Forelimb muscle (tissue), 1 donor: ENCODE data around the gene HEG1. TPM values are rescaled to one million over a fixed set of nuclear protein-coding genes. Genes with fewer than 3 reads are reported as not detected.

Experiments
- DNase-seq: peaks from one replicate; pipeline ENCODE4 v3.0.0-alpha.2; 2013; ENCODE audit warnings: low read depth
- polyA plus RNA-seq: library from polyadenylated mRNA; unstranded; fragments of 120-200 nt; gene quantifications from one replicate; pipeline ENCODE4 v1.2.1, GENCODE V29; 2013; ENCODE audit not compliant: insufficient read length

The HEG1 gene
- polyA plus RNA-seq, 1 donor: 27.5 TPM

DNA sequence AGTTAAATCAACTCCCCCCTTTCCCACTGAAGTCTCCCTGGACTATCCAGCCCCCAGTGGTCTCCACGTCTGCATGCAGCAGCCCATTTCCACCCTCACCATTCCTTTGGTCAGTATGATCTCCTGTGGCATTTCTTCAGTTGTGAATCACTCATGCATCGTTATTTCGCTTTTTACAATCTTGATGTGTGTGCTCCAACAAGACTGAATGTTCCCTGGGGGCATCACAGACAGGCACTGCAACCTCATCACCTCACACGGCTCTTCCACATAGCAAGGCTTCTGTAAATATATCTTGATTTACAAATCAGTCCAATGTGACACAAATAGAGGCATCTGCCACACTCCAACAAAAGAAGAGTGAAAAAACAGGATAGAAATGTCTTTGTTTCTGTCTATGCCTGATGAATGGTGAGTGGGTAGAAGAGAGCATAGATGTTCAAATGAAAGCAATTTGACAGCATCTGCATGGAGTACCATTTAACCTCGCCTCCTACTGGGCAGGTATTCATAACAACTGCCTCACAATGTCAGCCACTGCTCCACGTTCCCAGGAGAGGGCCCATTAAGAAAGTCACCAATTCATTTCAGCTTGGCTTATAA is 5.2 kb downstream of the HEG1 start:
- DNase-seq: no peak

DNA sequence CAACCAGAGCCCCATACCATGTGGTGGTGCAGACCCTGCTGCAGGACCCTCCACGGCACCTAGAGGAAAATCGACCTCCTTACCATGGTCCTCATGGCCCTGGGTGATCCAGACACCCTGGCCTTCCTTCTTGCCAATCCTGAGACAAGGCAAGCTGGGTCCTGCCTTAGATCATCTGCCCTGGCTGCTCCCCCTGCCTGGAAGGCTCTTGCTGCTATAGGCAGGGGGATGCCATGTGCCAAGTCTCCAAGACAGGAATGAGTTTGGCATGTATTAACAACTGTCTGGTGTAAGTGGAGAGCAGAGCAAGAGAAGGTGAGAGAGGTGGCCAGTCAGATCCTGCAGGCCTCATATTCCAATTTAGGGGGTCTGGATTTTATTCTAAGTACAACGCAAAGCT is 7.5 kb downstream of the HEG1 start:
- no peak for DNase-seq

DNA sequence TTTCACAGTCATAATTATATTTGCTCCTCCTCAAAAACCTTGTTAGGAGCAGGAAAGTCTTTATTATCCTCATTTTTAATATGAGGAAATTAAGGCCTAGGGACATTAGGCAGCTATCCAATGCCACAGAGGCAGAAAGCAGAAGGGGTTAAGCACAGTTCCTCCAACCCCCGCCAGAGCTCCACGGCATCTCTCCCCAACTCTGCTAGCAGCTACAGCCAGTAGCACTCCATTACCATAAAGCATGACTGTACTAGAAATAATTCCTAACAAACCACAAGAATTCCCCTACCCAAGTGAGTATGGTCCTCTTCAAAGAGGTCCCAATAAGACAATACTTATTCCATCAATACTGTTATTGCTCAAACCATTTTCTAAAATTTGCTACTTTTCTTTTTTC is 9.8 kb downstream of the HEG1 start:
- no peak for DNase-seq

DNA sequence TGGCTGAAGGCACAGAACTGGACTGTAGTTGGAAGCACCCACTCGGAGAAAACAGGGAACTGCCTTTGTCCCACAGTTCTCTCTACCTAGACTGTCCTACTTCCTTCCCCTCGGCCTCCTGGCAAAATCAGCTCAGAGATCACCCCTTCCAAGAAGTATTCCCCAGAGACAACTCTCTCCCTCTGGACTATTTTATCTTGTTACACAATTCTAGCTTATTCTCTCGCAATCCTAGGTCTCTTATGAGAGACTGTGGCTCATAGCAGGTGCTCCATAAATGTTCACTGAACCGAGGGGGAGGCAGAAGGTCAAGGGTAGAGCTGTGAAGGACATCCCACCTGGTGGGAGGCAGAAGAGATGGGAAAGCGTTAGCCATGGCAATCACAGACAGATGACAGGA is 10.6 kb downstream of the HEG1 start:
- DNase-seq: no peak

DNA sequence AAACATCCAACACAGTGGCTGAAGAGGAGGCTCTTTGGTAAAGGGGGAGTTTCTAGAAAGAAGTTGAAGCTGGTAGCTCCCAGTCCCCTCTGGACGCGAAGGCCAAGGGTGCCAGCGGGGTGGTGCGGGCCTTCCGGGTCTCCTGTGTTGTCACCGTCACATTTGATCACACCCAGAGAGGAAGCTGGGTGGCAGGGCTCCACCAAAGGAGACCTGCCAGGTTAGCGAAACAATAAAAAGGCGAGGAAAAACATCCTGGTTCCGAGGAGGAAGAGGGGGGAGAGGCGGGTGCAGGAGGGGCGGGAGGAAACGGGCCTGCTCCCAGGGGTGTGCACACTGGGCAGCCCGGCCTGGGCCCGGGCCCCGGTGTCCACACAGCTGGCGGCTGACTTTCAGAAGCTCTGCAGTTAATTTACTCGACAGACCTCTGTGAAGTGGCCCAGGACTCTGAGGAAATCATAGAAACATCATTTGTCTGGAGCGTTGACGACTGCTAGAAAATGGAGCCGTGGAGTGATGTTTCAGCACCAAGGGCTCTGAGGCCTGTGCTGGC is 12.1 kb downstream of the HEG1 start:
- no peak for DNase-seq

DNA sequence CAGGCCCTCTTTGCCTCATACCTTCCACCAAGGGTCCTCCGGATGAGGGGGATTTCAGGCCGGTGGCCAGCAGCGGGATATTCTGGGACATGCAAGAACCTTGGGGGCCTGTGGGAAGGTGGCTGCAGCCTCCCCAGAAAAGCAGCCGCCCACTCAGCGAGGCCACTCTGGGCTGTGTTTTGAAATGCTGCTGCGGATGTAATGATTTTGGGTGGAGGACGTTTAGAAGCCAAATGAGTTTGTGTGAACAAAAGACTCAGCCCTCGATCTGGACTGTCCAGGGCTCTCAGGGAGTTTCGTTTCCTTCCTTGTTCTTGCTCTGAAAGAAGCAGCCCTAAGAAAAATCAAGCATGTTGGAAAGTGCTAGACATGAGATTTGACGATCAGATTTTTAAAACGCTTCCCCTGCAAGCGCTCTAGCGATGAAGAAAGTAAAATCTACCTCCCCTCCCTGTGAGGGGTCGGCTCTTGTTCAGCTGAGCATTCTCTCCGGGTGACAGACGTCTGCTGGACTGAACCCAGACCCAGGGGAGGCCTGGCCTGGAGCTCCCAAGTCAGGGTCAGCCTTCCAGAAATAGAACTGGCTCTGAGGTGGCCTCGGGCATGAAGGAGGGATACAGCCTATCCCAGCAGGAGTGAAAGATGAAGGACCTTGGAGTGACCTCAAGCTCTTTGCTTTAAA is 12.9 kb downstream of the HEG1 start:
- DNase-seq: no peak

DNA sequence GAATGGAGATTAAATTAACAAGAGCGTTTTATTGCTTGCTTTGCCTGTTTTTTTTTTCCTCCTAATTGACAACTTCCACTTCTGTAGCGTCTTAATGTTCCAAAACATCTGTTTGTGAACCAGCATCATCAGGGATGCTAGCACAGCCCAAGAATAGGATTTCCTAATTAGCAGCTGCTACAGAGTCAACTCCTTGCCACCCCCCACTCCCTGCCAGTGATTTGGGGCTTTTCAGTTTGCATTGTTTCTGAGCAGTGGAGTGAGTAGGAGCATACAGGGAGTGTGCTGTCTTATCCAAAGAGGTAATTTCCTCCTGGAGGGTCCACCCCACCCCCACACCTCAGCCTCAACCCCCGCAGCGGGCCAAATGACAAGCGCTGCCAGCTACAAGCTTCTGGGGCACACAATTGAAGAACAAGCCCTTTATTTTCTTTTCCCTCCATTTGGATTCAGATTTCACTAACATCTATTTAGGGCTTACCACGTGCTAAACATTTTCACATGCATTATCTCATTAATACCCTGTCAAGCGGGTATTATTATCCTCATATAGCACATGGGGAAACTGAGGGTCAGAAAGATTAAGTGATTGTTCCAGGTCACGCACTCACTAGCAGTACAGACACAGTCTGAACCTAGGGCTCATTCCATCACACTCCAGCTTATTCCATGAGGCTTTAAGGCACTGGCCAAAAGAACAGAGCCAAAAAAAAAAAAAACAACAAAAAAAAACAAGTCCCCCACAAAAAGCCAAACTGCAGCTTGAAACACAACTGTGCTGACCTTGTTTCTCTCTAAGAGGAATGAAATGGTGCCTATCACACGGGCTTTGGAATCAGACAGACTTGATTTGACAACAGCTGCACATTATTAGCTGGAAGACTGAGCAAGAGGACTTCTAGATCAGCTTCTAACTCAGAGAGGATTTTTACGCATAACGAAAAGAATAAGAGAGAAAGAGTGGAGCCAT is 16.4 kb downstream of the HEG1 start:
- no peak for DNase-seq

DNA sequence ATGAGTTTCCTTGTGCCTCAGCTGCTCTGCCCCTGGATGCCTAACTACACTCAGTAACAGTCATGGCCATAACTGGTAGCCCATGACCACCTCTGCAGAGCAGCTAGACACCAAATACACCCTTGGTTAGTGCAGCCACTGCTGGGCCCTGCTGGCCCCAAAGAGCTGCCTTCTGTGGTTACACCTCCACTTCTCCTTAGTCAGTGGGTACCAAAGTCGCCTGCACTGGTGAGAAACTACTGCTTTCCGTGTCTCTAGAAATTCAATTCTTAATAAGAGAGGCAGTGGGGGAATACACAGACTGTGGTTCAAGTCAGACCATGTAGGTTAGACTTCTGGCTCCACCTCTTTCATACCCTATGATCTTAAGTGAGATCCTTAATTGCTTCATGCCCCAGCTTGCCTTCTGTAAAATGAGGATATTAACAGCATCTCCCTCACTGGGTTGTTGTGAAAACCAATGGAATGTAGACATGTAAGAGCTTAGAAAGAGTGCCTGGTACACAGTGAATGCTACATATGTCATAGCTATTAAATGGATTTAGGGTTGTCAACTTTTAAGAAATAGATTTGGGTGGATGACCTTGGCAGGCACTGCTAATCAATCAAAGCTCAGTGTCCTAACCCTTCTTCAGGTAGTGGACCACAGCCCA is 18.2 kb downstream of the HEG1 start:
- no peak for DNase-seq

DNA sequence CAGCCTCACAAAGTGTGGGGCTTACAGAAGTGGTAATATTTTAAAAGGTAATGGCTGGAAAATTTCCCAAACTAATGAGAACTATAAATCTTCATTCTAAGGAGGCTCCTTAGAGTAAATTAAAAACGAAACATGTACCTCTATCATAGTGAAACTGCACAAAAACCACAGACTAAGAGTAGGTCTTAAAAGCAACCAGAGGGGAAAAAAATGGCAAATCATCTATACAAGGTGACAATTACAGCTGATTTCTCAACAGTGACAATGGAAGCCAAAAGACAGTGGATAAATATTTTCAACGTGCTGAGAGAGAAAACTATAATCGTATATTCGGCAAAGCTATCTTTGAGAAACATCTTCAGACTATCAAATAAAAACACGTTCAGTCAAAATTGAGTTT is 20.6 kb downstream of the HEG1 start:
- DNase-seq: no peak

DNA sequence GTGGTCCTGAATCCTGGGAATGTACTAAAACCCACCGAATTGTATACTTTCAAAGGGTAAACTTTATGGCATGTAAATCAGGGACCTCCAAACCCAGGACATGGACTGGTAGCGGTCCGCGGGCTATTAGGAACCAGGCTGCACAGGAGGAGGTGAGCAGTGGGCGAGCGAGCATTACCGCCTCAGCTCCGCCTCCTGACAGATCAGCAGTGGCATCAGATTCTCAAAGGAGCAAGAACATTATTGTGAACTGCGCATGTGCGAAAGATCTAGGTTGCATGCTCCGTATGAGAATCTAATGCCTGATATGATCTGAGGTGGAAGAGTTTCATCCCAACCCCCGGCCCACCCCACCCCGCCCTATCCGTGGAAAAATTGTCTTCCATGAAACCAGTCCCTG is 22.2 kb downstream of the HEG1 start:
- DNase-seq: no peak

DNA sequence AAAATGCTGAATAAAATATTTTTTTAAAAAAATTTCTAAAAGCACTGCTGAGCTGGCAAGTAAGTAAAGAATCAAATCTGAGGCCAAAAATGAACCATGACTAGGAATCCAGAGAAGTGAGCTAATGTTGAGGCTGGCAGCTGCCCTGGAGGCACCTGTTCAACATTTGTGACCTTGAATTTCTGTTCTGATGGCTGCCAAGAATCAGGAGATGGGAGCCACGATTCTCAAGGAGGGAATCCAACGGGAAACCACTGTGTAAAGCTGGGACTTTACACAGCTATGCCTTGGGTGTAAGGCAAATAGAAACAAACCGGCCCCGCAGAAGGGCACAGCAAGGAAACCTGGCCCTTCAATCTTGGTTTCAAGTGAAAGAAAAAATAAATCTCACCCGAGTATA is 22.7 kb downstream of the HEG1 start:
- DNase-seq: no peak

DNA sequence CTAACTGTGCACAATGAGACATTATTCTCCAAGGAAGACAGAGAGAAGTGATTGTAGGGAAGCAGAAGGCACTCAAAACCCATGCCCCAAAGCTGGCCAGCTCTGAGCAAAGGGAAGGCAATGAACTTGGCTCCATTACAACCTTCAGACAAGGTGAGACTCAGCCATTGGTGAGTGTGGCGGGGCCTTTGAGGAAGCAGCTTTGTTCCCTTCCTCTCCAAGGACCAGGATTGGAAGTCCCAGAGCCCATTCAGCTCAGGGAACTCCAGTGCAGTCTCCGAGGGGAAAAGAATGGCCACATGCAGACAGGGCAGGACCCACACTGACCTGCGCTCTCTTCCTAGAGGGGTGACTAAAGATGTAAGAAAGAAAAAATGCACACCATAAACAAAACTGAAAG is 23.1 kb downstream of the HEG1 start:
- DNase-seq: no peak

DNA sequence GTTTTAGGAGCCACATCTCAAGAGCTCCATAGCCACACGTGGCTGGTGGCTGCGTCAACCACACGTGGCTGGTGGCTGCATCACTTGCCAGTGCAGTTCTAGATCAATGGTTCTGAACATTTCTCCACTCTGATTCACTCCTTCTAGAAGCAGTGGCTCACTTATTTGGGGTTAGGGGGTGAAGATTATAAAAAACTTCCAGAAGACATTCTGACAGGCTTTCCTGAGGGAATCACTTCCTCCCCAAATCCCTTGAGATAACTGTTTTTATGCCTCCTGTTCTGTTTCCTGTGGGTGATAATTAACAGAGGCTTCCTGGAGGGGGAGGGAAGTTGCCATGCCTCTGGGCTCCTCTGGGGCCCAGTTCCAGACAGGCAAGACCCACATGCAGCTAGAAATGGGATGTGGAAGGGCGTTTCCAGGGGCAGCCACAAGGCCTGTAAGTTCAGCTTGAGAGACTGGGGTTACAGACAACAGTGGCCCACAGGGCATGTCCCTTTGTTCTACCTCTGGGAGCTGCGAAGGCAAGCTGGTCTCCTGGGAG is 23.6 kb downstream of the HEG1 start:
- DNase-seq: no peak

DNA sequence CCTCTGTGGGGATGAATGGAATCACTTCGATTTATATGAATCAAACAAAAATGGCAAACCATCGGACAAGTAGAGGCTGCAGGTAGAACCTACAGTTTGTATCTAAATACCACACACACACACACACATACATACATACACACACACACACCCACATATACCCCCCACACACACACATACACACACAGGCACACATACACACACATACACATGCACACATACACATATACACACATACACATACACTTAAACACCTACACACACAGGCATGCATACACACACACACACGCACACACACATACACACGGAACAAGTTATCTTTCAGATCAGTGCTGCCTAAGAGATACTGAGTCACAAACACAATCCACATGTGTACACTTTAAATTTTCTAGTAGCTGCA is 24.3 kb downstream of the HEG1 start:
- DNase-seq: no peak

DNA sequence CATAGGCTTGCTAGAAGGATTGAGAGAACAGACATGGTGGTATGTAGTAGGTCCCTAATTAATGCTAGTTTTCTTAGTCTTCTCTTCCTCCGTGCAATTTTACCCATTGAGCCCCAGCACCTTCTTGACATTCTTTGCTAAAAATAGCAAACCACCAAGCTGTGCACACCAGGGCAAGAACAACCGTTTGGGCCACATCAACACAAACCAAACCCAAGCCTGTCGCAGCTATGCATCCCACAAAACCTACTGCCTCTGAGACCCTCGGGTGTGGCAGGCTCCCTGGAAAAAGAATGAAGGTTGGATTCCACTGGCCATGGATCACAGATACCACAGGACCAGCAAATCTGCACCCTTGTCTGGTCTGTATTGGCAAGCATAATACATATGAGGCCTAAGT is 27.1 kb downstream of the HEG1 start:
- no peak for DNase-seq

DNA sequence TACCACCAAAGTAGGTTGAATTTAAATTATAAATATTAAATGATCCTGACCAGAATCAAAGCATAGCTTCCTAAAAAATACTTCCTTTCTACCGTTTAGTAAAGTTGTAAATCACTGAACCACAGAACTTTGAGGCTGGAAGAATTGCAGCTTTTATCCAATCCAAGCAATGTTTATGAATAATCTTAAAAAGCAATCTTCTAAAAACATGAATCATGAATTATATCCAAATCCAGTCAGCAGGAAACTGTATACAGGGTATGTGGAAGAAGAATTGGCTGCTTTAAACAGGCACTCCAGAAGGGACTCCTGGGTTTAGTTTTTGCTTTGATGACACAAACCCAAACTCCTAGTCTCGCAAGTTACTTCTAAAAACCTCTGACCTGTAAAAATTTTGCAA is 30.2 kb downstream of the HEG1 start:
- no peak for DNase-seq

DNA sequence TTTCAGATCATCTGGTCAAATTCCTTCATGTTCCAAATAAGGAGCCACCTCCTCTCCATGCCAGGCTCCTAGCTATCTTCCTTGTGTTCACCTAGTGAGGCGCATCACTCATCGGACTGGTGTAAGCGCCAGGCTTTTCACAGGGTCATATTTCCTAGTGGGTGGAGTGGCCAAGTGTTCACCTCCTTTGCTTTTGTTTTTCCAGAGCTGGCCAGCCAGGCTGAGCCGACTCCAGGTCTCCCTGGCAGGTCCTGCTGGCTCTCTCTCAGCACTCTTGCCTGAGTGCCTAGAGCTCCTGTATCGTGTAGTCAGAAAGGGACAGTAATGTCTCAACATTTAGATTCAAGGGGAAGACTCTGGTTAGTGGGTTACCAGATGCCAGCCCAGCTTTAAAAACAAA is 31.0 kb downstream of the HEG1 start:
- DNase-seq: no peak

DNA sequence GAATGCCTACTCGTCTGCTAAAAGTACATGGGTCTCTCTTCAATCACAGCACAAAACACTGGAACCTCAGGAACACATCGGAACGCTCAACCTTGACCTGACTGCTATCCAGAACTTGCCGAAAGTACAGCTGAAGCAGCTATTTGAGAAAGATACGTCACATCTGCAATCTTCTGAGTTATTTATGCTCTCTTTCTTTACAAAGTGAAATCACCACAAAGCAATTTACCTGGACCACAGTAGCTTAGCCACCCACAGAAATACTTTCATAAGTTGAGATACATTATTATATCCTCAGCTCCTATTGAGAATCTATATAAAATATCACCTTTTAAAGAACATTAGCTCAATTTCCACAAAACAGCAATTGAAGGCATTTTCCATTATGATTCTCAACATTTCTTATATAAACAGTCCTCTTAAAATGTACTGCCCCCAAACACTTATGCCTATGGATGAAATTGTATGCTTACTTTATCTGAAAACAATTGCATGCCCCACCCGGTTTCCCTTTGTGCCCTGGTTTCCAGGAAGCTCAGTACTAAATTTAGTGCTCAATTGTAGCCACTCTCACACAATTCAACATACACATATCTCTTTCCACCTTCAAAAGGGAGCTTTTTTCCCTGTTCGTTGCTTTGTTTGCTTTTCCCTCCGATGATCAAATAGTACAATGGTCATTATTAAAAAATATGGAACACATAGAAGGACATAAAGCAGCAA is 31.8 kb downstream of the HEG1 start:
- no peak for DNase-seq

DNA sequence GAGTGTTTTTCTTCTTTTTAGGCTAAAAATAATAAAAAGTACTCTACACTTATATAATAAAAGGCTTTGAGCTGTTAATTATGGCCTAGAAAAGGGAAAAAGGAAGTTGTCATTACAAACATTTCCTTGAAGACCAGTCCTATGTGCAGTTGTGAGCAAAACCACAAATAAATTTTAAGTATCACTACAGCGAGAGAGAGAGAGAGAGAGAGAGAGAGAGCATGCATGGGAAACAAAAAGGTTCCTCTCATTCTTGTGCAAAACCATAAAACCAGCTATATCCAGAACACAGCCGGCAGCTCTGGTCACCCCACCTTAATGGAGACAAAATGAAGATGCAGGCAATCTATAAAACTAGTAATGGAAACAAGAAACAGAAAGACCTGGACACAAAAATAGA is 33.6 kb downstream of the HEG1 start:
- DNase-seq: no peak

DNA sequence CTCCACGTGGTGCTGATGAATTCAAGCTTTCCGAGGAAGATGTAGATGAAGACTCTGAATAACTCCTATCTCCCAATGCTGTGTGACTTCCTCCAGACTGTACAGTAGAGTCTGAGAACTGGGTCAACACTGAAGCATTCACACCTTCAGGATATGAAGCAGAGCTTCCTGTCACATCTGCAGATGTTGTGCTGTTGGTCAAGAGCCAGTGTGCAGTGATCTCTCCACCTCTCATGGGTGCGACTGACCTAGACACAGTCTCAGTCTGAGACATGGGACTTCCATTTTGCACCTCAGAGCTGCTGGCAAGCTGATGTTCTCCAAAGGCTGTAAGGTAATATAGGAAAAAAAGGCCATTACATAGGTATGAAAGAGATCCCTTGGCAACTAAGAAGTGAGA is 36.5 kb downstream of the HEG1 start:
- DNase-seq: no peak

DNA sequence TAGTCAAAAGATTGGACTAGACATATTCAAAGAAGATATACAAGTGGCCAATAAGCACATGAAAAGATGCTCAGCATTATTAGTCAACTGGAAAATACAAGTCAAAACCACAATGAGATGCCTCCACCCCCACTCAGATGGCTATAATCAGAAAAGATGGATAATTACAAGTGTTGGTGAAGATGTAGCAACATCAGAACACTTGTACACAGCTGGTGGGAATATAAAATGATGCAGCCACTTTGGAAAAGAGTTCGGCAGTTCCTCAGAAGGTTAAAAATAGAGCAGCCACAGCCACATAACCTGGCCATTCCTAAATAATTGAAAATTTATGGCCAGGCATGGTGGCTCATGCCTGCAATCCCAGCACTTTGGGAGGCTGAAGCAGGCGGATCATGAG is 38.4 kb downstream of the HEG1 start:
- DNase-seq: no peak
